ENCODE results near the gene CTNNA2.

GRCh38 chr2:80151248-80151647, 638.4 kb downstream of the CTNNA2 start:
- TF ChIP-seq EZH2 (IDR thresholded peaks at IDR 0.05; ENCODE audit: borderline replicate concordance, low read length) (no peak), CTCF (conservative IDR thresholded peaks at IDR 0.05 in 1 of 2, IDR thresholded peaks at IDR 0.05 in 1 of 2; ENCODE audit: extremely low read depth in 1 of 2, insufficient read depth in 1 of 2, low read depth in 1 of 2, low read length in 2 of 2) (no peak)

All from mammary epithelial cell (primary cell).